SW 1271 (cell line): ENCODE data around the gene NECTIN4.
"Not testable (repeated sequence)": the region's sequence is repeated elsewhere in the genome, so short reads cannot be mapped to it uniquely, and the experiment has no call there.

ENCODE experiments used
- DNase-seq, 2 experiments: peaks; one replicate each; lab custom pipeline; 2025; lab: John Stamatoyannopoulos, UW

NECTIN4 gene

DNA sequence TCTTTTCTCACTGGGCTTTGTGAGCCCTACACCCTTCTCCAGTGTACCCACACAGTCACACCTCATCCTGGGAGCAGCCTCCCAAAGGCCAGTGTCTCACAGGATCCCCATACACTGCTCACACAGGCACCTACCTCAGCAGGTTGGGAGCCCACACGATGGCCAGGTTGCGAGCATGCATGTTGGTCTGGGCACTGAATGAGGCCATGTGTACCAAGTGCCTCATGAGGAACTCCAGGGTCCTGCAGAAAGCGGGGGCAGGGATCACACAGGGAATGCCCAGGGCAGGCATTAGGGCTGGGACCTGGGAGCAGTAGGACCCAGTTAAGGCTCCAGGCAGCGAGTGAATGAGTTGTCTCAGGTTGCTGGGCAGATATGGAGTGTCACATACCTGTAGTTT lies 35.1 kb downstream of the NECTIN4 start:
- DNase-seq, result no peak

DNA sequence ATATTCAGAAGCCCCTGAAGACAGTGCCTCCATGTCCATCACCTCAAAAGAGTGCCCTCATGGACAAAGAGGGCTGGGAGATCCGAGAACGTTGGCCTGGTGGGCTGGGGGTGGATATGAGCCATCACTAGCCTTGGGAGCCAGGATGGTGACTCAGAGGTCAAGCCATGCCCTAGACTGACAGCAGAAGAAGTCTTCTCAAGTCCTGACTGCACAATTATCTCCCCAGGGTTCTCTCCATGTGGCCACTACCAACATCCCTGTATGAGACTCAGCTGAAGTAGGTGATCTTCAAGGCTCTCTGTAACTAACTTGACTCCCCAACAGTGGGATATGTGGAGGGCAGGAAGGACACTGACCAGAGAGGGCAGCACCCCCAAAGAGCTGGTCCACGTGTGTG lies 36.5 kb downstream of the NECTIN4 start:
- DNase-seq, result no peak

DNA sequence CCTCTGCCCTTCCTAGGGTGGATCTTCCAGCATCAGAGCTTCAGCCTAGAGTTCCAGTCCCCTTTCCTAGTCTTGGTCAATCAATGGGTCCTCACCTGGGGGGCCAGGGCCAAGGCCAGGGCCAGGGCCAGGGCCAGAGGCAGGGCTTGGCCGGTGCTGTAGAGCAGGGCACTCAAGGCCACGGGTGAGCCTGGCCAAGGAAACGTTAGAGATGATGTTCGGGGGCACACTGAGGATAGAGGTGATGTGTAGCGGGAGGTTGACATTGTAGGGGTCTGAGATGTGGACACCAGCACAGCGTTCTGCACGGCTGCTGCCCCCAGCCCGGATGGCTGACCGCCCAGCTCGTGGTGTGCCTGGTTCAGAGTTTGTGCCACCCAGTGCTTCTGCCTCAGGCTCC lies 38.1 kb downstream of the NECTIN4 start:
- DNase-seq, result no peak

DNA sequence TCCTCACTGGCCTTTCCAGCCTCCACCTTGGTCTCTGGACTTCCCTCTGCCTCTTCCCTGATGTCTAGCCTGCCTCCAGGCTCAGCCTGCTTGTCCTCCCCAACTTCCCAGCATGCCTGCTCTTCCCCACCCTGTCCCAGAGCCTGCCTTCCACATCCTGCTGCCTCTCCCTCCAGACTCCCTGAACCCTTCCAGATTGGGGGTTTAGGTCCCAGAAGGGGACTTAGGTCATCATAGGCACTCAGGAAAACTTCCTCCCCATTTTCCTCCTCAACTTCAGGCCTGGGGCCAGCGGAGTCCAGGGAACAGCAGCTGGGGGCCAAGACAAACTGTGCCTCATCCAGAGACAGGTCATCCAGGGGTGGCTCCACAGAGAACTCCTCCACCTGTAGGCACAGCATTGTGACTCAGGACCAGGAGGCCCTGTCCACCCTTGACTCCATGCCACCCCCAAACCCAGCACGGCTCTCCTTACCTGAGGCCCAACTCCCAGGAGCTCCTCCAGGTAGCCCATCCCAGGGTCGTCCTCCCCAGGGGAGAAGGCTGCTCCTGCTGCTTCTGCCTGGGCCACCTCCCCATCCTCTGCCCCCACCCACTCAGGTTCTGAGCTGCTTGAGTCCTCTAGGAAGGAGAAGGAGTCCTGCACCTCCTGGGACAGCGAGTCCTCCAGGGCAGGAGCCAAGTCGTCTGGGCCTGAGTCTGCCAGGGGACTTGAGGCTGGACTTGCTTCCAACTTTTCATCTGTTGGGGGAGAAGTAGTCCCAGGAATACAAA lies 40.2 kb downstream of the NECTIN4 start:
- DNase-seq, result no peak

GRCh38 chr1:161047436-161048420 lies 41.6 kb downstream of the NECTIN4 start:
- no peak for DNase-seq

DNA sequence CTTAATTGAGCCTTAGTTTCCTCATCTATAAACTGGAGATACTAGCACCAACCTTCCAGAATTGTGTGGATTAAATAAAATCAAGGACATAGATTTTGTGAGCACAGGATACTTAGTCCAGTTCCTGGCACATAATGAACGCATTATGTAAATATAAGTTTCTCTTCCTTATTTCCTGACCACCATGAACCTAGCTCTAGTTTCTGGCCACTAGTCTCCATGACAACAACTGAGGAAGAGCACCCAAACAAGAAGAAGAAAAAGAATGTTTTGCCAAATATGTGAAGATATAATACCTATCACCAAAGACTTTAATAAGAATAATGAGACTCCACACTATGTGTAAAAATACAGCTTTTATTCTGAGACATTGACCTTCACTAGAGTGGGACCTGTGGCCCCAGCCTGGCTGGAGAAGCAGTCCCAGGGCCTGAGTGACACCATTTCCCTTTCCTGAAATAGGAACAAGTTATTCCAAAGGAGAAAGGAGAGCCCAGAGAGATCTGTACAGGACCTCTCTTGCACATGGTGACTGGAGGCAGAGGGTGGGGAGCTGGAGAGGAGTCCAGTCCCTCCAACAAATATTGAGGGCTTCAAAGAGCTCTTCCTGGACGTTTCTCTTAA lies 42.6 kb downstream of the NECTIN4 start:
- DNase-seq, result no peak

GRCh38 chr1:161045736-161046604 lies 43.4 kb downstream of the NECTIN4 start, which contains the start of gene USF1:
TSS of gene USF1 (minus strand) at chr1:161045977. CDS start at chr1:161043275, 2,702 bp downstream.
- DNase-seq, result peak; percentile 77 to 88

DNA sequence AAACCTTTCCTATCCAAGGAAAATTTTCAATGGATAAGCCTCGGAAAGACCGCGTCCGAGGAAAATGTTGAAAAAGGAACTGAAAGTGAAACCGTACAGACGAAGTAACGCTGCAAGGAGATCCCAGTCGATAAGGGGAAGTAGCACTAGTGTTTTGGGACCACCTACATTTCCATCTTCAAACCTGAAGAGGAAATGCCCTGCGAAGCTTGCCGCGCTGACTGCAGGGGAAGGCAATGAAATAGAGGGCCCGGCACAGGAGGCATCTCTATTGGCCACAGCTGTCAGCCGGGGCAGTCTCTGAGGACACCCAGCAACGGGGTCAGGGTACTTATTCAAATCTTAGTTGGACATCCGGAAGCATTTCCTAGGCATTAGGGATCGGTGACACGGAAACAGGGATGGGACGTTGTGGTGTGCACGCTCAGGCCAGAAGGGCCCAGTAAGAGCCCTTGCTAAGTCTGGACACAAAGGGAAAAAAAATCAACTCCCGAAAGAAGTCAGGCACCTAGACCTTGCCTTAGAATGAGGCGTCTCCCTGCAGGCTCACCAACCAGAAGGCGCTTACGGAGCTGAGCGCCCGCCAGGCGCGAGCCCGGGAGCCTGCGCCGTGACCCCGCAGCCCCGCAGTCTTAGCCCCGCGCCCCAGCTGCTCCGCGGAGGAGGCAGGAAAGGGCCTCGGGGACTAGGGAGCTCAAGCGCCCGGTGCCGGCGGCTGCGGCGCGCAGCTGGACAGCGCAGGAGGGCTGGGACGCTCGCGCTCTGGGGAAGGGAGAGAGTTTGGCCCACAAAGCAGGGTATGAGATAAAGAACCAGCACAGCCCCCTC lies 44.2 kb downstream of the NECTIN4 start:
- peak; percentile 26 to 70 for DNase-seq

GRCh38 chr1:161044535-161044907 lies 44.8 kb downstream of the NECTIN4 start:
- DNase-seq, result no peak

GRCh38 chr1:161039546-161039945 lies 49.8 kb downstream of the NECTIN4 start:
- DNase-seq, result no peak

GRCh38 chr1:161039154-161039545 lies 50.2 kb downstream of the NECTIN4 start:
- DNase-seq, result no peak

GRCh38 chr1:161038523-161039153 lies 50.7 kb downstream of the NECTIN4 start, which contains the start of gene TSTD1:
TSS of gene TSTD1 (minus strand) at chr1:161038964. CDS start at chr1:161038889, 75 bp downstream.
- peak in 1 of 2 experiments; percentile 12 for DNase-seq

- DNase-seq, result no peak
Measured at GRCh38 chr1:161037661-161038522, 51.5 kb downstream of the NECTIN4 start.

GRCh38 chr1:161033751-161034150 lies 55.6 kb downstream of the NECTIN4 start:
- no peak for DNase-seq

DNA sequence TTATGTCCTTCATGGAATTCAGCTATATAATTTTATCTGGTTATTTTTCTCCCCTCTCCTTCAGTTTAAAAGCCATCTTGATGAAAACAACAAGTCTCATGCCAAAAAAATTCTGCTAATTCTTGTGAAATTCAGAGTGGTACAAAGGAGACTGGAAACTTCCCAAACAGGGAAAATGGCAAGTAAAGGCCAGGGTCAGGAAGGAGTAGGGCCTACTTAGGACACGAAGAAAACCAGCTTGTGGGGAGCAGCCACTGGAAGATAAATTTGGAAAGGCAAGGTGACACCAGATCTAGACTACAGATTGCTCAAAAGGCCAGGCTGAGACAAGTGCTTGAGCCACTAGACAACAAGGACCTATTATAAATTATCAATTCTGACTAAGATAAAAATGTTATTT lies 56.9 kb downstream of the NECTIN4 start:
- no peak for DNase-seq

GRCh38 chr1:161031874-161032273 lies 57.5 kb downstream of the NECTIN4 start:
- no peak for DNase-seq

DNA sequence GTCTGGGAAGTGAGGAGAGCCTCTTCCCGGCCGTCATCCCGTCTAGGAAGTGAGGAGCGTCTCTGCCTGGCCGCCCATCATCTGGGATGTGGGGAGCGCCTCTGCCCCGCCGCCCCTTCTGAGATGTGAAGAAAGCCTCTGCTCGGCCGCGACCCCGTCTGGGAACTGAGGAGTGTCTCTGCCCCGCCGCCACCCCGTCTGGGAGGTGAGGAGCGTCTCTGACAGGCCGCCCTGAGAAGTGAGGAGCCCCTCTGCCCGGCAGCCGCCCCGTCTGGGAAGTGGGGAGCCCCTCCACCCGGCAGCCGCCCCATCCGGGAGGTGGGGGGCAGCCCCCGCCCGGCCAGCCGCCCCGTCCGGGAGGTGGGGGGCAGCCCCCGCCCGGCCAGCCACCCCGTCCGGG lies 59.9 kb downstream of the NECTIN4 start:
- not testable (repeated sequence) for DNase-seq

DNA sequence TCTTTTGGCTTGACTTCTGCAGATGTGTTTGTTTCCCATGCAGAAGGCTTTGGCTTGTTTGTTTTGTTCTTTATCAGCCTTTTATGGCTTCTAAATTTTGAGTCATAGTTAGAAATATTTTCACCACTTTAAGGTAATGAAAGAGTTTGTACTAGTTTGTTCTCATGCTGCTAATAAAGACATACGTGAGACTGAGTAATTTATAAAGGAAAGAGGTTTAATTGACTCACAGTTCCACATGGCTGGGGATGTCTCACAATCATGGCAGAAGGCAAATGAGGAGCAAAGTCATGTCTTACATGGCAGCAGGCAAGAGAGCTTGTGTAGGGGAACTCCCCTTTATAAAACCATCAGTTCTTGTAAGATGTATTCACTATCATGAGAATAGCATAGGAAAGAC lies 62.4 kb downstream of the NECTIN4 start:
- not testable (repeated sequence) for DNase-seq

DNA sequence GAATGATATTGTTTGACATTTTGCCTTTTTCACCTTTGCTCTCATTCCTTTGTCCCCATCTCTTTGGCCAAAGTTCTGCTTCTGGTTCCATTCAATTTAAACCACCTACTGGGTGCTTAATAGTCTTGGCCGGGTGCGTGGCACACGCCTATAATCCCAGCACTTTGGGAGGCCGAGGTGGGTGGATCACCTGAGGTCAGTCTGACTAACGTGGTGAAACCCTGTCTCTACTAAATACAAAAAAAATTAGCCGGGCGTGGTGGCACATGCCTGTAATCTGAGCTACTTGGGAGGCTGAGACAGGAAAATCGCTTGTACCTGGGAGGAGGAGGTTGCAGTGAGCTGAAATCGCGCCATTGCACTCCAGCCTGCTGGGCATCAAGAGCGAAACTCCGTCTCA lies 66.9 kb downstream of the NECTIN4 start:
- not testable (repeated sequence) for DNase-seq
